H9 (cell line): ENCODE data around the gene CDIPT. TPM values are rescaled to one million over a fixed set of nuclear protein-coding genes. Genes with fewer than 3 reads are reported as not detected.

ENCODE experiments used
- DNase-seq: peaks from one replicate; pipeline ENCODE4 v3.0.0-alpha.2; 2017
- H2AFZ ChIP-seq: one replicate; pipeline ENCODE4 v1.6.1; 2013; ENCODE audit warnings: mild to moderate bottlenecking, low read length, control low read depth, moderate library complexity
- H2AK5ac ChIP-seq: 2 replicates; pipeline ENCODE4 v1.6.1; 2013; ENCODE audit warnings: low read length, control low read depth, mixed read lengths; ENCODE audit not compliant: insufficient read length
- H2BK120ac ChIP-seq: one replicate; pipeline ENCODE4 v1.6.1; 2013; ENCODE audit warnings: low read depth, mild to moderate bottlenecking, low read length, control low read depth, inconsistent platforms; ENCODE audit not compliant: poor library complexity, severe bottlenecking
- H2BK12ac ChIP-seq: 2 replicates; pipeline ENCODE4 v1.6.1; 2013; ENCODE audit warnings: low read length, control low read depth, mixed read lengths, low read depth; ENCODE audit not compliant: insufficient read length
- H2BK15ac ChIP-seq: 2 replicates; pipeline ENCODE4 v1.6.1; 2013; ENCODE audit warnings: low read depth, low read length, control low read depth
- H2BK20ac ChIP-seq: one replicate; pipeline ENCODE4 v1.6.1; 2013; ENCODE audit warnings: low read depth, mild to moderate bottlenecking, low read length, control low read depth, inconsistent platforms; ENCODE audit not compliant: poor library complexity, severe bottlenecking
- H2BK5ac ChIP-seq: 2 replicates; pipeline ENCODE4 v1.6.1; 2013; ENCODE audit warnings: low read length, control low read depth, mixed read lengths; ENCODE audit not compliant: insufficient read length
- H3K14ac ChIP-seq: 2 replicates; pipeline ENCODE4 v1.6.1; 2013; ENCODE audit warnings: low read length, control low read depth; ENCODE audit not compliant: insufficient read depth
- H3K18ac ChIP-seq: 2 replicates; pipeline ENCODE4 v1.6.1; 2013; ENCODE audit warnings: low read depth, mild to moderate bottlenecking, mixed read lengths, low read length, control low read depth; ENCODE audit not compliant: insufficient read length
- H3K23ac ChIP-seq: 2 replicates; pipeline ENCODE4 v1.6.1; 2013; ENCODE audit warnings: low read length, control low read depth, mixed read lengths, low read depth; ENCODE audit not compliant: insufficient read length
- H3K23me2 ChIP-seq: 2 replicates; pipeline ENCODE4 v1.6.1; 2013; ENCODE audit warnings: low read depth, mild to moderate bottlenecking, mixed read lengths, low read length, control low read depth; ENCODE audit not compliant: insufficient read length, poor library complexity, severe bottlenecking
- H3K27ac ChIP-seq: 2 replicates; pipeline ENCODE4 v1.5.1; 2013; ENCODE audit warnings: low read length, control low read depth, mixed read lengths, low read depth; ENCODE audit not compliant: insufficient read length
- H3K27me3 ChIP-seq: 2 replicates; pipeline ENCODE4 v1.6.1; 2013; ENCODE audit warnings: low read length, control low read depth, inconsistent platforms; ENCODE audit not compliant: insufficient read depth
- H3K4ac ChIP-seq: 2 replicates; pipeline ENCODE4 v1.6.1; 2013; ENCODE audit warnings: low read depth, mild to moderate bottlenecking, control low read depth, inconsistent platforms, low read length, moderate library complexity
- H3K4me1 ChIP-seq: 2 replicates; pipeline ENCODE4 v1.6.1; 2013; ENCODE audit warnings: low read length, control low read depth, inconsistent platforms; ENCODE audit not compliant: insufficient read depth
- H3K4me2 ChIP-seq: 2 replicates; pipeline ENCODE4 v1.6.1; 2013; ENCODE audit warnings: low read length, control low read depth, mixed read lengths; ENCODE audit not compliant: insufficient read length, insufficient read depth
- H3K56ac ChIP-seq: 2 replicates; pipeline ENCODE4 v1.6.1; 2013; ENCODE audit warnings: low read depth, mild to moderate bottlenecking, mixed read lengths, low read length, control low read depth; ENCODE audit not compliant: insufficient read length
- H3K79me1 ChIP-seq: 2 replicates; pipeline ENCODE4 v1.6.1; 2013; ENCODE audit warnings: low read depth, mild to moderate bottlenecking, moderate library complexity, low read length, control low read depth, inconsistent platforms; ENCODE audit not compliant: insufficient read depth, poor library complexity, severe bottlenecking
- H3K79me2 ChIP-seq: 2 replicates; pipeline ENCODE4 v1.6.1; 2013; ENCODE audit warnings: low read length, control low read depth, inconsistent platforms; ENCODE audit not compliant: insufficient read depth
- H3K9ac ChIP-seq: 2 replicates; pipeline ENCODE4 v1.6.1; 2013; ENCODE audit warnings: low read length, control low read depth, mixed read lengths; ENCODE audit not compliant: insufficient read length; ENCODE audit errors: extremely low read depth
- H3K9me3 ChIP-seq: one replicate; pipeline ENCODE4 v1.6.1; 2013; ENCODE audit warnings: low read depth, low read length, inconsistent platforms; ENCODE audit not compliant: control insufficient read depth
- H3T11ph ChIP-seq: one replicate; pipeline ENCODE4 v1.6.1; 2013; ENCODE audit warnings: mild to moderate bottlenecking, low read length, control low read depth, inconsistent platforms
- H4K20me1 ChIP-seq: one replicate; pipeline ENCODE4 v1.6.1; 2013; ENCODE audit not compliant: control insufficient read depth, insufficient read length, insufficient read depth
- H4K5ac ChIP-seq: 2 replicates; pipeline ENCODE4 v1.6.1; 2013; ENCODE audit warnings: low read depth, mild to moderate bottlenecking, mixed read lengths, low read length, control low read depth; ENCODE audit not compliant: insufficient read length
- H4K8ac ChIP-seq: replicated peaks from 2 replicates; pipeline ENCODE4 v1.6.1; 2013; ENCODE audit warnings: low read length, control low read depth, mixed read lengths, low read depth; ENCODE audit not compliant: insufficient read length
- H4K91ac ChIP-seq: 2 replicates; pipeline ENCODE4 v1.6.1; 2013; ENCODE audit warnings: low read depth, mild to moderate bottlenecking, moderate library complexity, mixed read lengths, low read length, control low read depth; ENCODE audit not compliant: insufficient read length
- H3K27ac Mint-ChIP-seq, 3 experiments: 2 replicates in 2 of 3; 3 replicates in 1 of 3; pipeline ENCODE4 v1.8.0; 2020 to 2021; ENCODE audit warnings: mixed read lengths in 3 of 3, mild to moderate bottlenecking in 1 of 3, moderate library complexity in 1 of 3
- H3K27me3 Mint-ChIP-seq: 2 replicates; pipeline ENCODE4 v1.8.0; 2021; ENCODE audit warnings: low read depth, mild to moderate bottlenecking, moderate library complexity, mixed read lengths
- H3K36me3 Mint-ChIP-seq, 3 experiments: 2 replicates in 2 of 3; 3 replicates in 1 of 3; pipeline ENCODE4 v1.8.0; 2020 to 2021; ENCODE audit warnings: low read depth in 3 of 3, mixed read lengths in 3 of 3; ENCODE audit not compliant: insufficient read depth in 1 of 3
- H3K4me1 Mint-ChIP-seq, 2 experiments: 2 replicates each; pipeline ENCODE4 v1.8.0; 2020; ENCODE audit warnings: mixed read lengths in 2 of 2
- H3K4me3 Mint-ChIP-seq, 2 experiments: 2 replicates in 1 of 2; 3 replicates in 1 of 2; pipeline ENCODE4 v1.8.0; 2020 to 2021; ENCODE audit warnings: mild to moderate bottlenecking in 2 of 2, mixed read lengths in 2 of 2, moderate library complexity in 1 of 2
- H3K9me3 Mint-ChIP-seq, 2 experiments: 2 replicates in 1 of 2; 3 replicates in 1 of 2; pipeline ENCODE4 v1.8.0; 2020; ENCODE audit warnings: mild to moderate bottlenecking in 2 of 2, mixed read lengths in 2 of 2, moderate library complexity in 1 of 2
- CTCF ChIP-seq: fragments of 200-600 bp; sonication (generic); conservative IDR thresholded peaks from 3 replicates; pipeline ENCODE4 v1.8.0; 2021; ENCODE audit warnings: antibody characterized with exemption, mild to moderate bottlenecking
- WGBS: extraction: QIAGEN DNeasy Blood & Tissue Kit; methylation state at CpG from one replicate; pipeline ENCODE4 v1.1.7; 2013; ENCODE audit warnings: missing lambda C conversion rate, low lambda C conversion rate, mixed read lengths; ENCODE audit not compliant: insufficient read length; ENCODE audit errors: extremely low coverage; 5-methylcytosine and 5-hydroxymethylcytosine counted together
- total RNA-seq: library from RNA; stranded (reverse); gene quantifications from 2 replicates; pipeline ENCODE4 v1.2.1, GENCODE V29; 2021

The CDIPT gene
- total RNA-seq, 1 experiment from 2014 or later, result 70.6 TPM

GRCh38 chr16:29830774-29831173 lies 32.3 kb downstream of the CDIPT start:
- no peak for TF ChIP-seq CTCF
- no peak overlapping the region for H3K27ac ChIP-seq
- H3K79me2 ChIP-seq, result no peaks in the 10 kb centered on the region
- H3T11ph ChIP-seq, result no peak overlapping the region
- H3K9me3 Mint-ChIP-seq, result no peaks in the 10 kb centered on the region
- no peak overlapping the region for H3K4ac ChIP-seq
- H3K79me1 ChIP-seq, result no peaks in the 10 kb centered on the region
- no peak overlapping the region for H3K4me3 Mint-ChIP-seq
- H2AK5ac ChIP-seq, result no peak overlapping the region
- H3K4me1 Mint-ChIP-seq, result peaks cover 3 to 5% of the 10 kb centered on the region in 2 experiments
- no peak overlapping the region for H2BK5ac ChIP-seq
- H3K4me1 ChIP-seq, result peaks cover 2% of the 10 kb centered on the region; the same call in 1 of the 2 replicates
- no peak overlapping the region for H2BK20ac ChIP-seq
- no peak overlapping the region for H2BK120ac ChIP-seq
- no peak overlapping the region for H3K23ac ChIP-seq
- no CpG with 5 or more reads among the region's 11 CpGs for WGBS
- no peak overlapping the region for H4K5ac ChIP-seq
- H2BK12ac ChIP-seq, result no peak overlapping the region
- no peak overlapping the region for H3K18ac ChIP-seq
- H3K23me2 ChIP-seq, result peaks cover 4% of the 10 kb centered on the region
- no peak overlapping the region for H3K4me2 ChIP-seq
- no peaks in the 10 kb centered on the region for H3K27me3 ChIP-seq
- H3K36me3 Mint-ChIP-seq, result no peaks in the 10 kb centered on the region
- DNase-seq, result no peak
- no peak overlapping the region for H3K56ac ChIP-seq
- no peaks in the 10 kb centered on the region for H4K20me1 ChIP-seq
- no peak overlapping the region for H3K27ac Mint-ChIP-seq
- H3K27me3 Mint-ChIP-seq, result no peaks in the 10 kb centered on the region; the same call in 1 of the 2 replicates
- no peak overlapping the region for H2AFZ ChIP-seq
- no peak overlapping the region for H2BK15ac ChIP-seq
- H4K91ac ChIP-seq, result no peak overlapping the region
- H3K14ac ChIP-seq, result no peak overlapping the region
- no peak overlapping the region for H4K8ac ChIP-seq
- H3K9me3 ChIP-seq, result no peaks in the 10 kb centered on the region
- no peak overlapping the region for H3K9ac ChIP-seq
